NB4 (cell line): ENCODE data around the gene PTGDS.

Source experiments
- CTCF ChIP-seq: IDR thresholded peaks from one replicate; pipeline ENCODE4 v1.5.1; 2012; ENCODE audit warnings: low read depth, low read length
- MAX ChIP-seq: IDR thresholded peaks from 2 replicates; pipeline ENCODE4 v1.6.1; 2011; ENCODE audit warnings: low read depth, low read length
- MYC ChIP-seq: IDR thresholded peaks from 2 replicates; pipeline ENCODE4 v1.6.1; 2011; ENCODE audit warnings: low read depth, low read length
- POLR2A ChIP-seq: IDR thresholded peaks from 2 replicates; pipeline ENCODE4 v1.6.1; 2011; ENCODE audit warnings: mild to moderate bottlenecking; ENCODE audit not compliant: insufficient read length; ENCODE audit errors: extremely low read depth

GRCh38 chr9:136940526-136941230 is 36.6 kb upstream of the PTGDS start:
- TF ChIP-seq CTCF = no peak
- no peak for TF ChIP-seq MAX
- no peak for TF ChIP-seq POLR2A
- TF ChIP-seq MYC = no peak
